ENCODE measurements around the gene GGT6. TPM values are rescaled to one million over a fixed set of nuclear protein-coding genes. Genes with fewer than 3 reads are reported as not detected.
"Not testable (repeated sequence)": the region's sequence is repeated elsewhere in the genome, so short reads cannot be mapped to it uniquely, and the experiment has no call there.

GGT6 gene, protein sequence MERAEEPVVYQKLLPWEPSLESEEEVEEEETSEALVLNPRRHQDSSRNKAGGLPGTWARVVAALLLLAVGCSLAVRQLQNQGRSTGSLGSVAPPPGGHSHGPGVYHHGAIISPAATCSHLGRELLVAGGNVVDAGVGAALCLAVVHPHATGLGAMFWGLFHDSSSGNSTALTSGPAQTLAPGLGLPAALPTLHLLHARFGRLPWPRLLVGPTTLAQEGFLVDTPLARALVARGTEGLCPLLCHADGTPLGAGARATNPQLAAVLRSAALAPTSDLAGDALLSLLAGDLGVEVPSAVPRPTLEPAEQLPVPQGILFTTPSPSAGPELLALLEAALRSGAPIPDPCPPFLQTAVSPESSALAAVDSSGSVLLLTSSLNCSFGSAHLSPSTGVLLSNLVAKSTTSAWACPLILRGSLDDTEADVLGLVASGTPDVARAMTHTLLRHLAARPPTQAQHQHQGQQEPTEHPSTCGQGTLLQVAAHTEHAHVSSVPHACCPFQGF
- not detected in 2 replicates for total RNA-seq

GRCh38 chr17:4560421-4560820, at the start of gene GGT6:
GGT6 (minus strand) TSS chr17:4560577; CDS start chr17:4560521, 56 bp downstream.
- no peak for DNase-seq (ENCODE audit: low read depth, low spot score)

DNA sequence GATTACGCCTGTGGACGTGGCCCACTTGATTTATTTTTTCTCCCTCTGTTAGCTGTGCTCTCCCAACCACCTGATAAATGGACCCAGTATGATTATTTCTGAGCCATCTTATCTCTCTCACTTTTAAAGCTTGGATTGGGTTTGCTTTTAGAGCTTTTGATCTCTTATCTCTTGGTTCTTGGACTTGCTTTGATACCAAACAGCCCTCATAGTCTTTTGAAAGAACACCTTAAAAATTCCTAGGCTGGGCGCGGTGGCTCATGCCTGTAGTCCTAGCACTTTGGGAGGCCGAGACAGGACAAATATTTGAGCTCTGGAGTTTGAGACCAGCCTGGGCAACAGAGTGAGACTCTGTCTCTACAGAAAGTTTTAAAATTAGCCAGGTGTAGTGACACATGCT, 49.8 kb upstream of the GGT6 start:
- no peak for DNase-seq (ENCODE audit: low read depth, low spot score)

DNA sequence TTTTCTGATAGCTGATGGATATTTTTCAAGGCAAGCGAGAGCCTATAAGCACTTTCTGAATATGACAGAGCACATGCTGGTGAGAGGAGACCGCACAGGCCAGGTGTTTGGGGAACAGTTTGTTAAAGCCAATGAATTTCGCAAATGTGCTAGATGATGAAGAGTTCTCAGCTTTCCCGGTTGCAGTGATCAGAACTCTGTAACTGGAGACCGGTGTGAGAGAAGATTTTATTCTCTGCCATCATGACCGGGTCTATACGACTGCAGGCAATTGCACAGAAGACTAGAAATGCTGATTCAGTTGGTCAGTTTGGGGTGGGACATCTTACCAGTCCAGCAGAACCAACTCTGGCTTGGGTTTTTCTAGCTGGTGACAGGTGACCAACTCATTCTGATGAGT, 49.4 kb upstream of the GGT6 start:
- DNase-seq (ENCODE audit: low read depth, low spot score), result no peak

DNA sequence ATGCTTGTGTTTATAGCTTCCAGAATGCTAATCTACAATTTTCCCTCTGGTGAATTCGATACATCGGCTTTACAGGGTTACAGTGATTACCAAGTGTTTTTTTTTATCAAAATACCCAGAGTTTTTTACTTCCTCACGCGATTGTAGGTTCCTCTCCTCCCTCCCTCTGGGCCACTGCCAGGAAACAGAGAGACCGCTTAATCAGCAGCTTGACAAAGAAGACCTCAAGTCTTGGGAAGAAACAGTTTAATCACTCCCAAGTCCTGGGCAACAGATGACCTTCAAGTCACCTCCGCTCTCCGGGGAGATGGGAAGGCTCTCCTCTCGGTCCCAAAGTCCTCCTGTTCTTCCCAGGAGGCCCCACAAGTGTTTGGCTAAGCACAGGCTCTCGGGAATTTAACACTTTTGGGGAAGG, 47.4 kb upstream of the GGT6 start:
- DNase-seq (ENCODE audit: low read depth, low spot score), result no peak

GRCh38 chr17:4607261-4607741, 46.9 kb upstream of the GGT6 start:
- DNase-seq (ENCODE audit: low read depth, low spot score), result no peak

DNA sequence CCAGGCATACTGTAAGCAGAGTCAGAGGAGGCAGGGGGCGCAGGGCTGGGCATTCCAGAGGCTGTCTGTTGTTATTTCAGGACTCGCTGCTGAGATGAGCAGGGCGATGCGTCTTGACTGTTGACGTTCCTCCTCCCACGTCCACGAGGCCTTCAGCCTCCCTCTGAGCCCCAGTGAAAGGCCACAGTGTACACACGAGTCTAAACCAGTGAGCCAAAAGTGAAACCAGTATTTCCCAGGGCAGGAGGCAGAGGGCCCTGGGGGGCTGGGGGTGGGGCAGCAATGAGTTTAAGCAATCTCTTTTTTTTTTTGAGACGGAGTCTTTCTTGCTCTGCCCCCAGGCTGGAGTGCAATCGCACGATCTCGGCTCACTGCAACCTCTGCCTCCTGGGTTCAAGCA, 45.4 kb upstream of the GGT6 start:
- DNase-seq (ENCODE audit: low read depth, low spot score), result no peak

DNA sequence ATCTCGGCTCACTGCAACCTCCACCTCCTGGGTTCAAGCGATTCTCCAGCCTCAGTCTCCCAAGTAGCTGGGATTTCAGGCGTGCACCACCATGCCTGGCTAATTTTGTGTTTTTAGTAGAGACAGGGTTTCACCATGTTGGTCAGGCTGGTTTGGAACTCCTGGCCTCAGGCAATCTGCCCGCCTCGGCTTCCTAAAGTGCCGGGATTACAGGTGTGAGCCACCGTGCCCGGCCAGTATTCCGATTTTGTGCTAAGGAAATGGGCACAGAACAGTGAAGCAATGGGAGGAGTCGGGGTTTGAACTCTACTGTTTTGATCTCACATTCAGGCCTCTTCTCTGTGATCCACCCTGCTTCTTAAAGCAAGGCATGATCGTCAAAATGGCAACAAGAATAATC, 44.4 kb upstream of the GGT6 start:
- not testable (repeated sequence) for DNase-seq (ENCODE audit: low read depth, low spot score)

GRCh38 chr17:4604111-4604644, 43.8 kb upstream of the GGT6 start:
- DNase-seq (ENCODE audit: low read depth, low spot score), result no peak

GRCh38 chr17:4602041-4602440, 41.7 kb upstream of the GGT6 start:
- no peak for DNase-seq (ENCODE audit: low read depth, low spot score)

DNA sequence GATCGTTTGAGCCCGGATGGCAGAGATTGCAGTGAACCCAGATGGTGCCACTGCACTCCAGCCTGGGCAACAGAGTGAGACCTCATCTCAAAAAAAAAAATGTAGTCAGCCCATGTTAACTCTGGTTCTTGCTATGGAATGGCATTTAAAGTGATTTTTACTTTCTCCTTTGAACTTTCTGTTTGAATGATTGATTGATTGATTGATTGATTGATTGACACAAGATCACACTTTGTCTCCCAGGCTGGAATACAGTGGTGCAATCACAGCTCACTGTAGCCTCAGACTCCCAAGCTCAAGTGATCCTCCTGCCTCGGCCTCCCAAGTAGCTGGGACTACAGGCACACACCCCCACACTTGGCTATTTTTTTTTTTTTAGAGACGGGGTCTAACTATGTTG, 40.9 kb upstream of the GGT6 start:
- no peak for DNase-seq (ENCODE audit: low read depth, low spot score)

DNA sequence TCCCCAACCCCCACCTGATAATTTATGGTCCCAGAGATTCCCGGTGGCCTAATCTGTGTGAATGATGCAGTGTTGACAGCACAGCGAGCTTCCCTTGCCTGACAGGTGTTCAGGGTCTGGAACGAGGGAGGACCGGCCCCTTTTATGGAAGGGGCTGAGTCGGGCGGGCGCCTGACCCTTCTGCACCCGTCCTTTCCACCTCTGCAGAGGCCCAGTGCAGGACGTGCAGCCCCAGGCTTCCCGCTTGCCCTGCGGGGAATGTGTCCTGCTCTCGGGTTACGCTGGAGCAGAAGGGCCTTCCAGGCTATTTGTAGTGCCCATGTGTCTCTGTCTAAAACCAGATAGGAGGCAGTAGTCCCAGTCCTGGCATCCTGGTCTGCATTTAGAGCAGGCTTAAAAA, 40.2 kb upstream of the GGT6 start:
- DNase-seq (ENCODE audit: low read depth, low spot score), result no peak

DNA sequence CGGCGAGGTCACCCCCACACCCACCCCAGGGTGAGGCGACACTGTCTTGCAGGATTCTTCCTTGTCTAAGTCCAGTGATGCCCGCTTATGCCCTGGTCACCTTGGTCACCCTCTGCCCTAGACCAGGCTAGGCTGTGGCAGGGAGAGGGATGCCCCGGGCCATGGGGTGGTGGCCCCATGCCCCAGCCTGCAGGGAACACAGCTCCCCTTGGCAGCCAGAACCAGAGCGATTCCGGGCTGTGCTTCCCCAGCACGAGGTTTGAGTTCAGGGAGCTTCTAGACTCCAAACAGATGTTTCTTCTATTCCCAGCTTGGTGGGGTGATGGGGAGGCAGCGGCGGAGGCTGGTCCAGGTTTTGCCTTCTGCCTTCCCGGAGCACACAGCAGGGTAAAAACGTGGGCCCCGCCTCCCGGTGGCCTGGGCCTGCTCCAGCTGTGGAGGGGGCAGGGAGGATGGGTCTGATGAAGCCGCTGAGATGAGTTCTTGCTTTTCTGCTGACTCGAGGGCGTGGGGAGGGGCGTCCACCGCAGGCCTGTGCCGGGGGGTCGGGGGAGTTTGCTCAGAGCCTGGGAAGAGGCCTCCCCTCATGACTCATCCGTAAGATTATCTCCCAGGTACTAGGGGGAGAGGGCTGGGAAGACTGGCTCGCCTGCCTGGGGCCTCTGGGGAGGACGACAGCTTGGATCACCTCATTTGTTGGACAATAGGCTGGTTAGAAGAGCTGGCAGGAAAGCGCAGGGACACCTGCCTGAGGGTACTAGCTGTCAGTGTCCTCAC, 39.3 kb upstream of the GGT6 start:
- no peak for DNase-seq (ENCODE audit: low read depth, low spot score)

DNA sequence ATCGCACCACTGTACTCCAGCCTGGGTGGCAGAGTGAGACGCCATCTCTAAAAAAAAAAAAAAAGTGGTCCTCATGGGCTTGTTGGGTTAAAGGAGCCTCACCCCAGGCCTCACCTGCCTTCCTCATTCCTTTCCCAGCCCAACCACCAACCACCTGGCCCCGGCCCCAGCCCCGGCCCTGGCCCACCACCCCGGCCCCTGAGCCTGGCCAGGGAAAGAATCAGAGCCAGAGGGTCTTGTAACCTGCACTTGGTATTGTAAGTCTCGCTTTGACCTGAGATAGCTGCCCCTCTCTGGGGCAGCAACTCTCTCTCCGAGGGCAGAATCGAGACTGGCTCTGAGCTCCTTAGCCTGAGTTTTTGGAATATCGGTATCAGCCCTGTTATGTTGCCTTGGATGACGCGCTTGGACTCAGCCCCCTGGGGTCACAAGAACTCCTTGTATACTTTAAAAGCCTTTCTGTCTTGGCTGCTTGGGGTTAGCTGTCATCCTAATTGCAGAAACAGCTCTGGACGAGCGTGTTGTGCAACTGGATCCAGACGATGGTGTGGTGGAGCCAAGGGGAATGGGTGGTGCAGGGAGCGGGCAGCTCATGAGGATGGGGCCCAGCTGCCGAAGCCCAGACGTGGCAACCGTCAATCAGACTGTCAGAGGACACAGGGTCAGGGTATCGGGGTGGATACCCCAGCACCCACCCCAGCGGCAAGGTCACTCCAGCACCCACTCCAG, 38.6 kb upstream of the GGT6 start:
- DNase-seq (ENCODE audit: low read depth, low spot score), result no peak

- DNase-seq (ENCODE audit: low read depth, low spot score), result no peak
Observed at GRCh38 chr17:4597975-4598374, 37.6 kb upstream of the GGT6 start.

DNA sequence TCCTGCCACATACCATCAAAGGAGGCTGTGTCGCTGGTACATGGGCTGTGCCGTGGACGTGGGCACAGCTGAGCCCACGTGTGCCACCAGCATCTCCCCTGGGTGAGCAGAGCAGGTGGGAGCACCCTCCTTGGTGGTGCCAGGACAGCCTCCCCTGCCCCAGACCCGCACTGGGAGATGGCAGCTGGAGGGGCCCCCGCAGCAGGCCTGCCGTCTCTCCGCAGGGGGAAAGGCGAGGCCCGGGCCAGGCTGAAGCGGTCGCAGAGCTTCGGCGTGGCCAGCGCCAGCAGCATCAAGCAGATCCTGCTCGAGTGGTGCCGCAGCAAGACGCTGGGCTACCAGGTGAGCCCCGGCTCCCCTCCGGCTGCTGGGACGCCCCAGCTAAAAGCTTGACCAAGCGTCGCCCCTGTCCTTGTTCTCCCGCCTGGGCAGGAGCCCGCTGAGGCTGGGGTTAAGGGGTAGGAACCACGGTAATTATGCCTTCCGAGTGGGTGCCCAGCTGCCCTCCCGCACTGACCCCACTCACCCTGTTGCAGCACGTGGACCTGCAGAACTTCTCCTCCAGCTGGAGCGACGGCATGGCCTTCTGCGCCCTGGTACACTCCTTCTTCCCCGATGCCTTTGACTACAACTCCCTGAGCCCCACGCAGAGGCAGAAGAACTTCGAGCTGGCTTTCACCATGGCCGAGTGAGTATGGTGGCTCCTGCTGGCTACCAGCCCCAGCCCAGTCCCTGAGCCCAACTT, 36.4 kb upstream of the GGT6 start:
- DNase-seq (ENCODE audit: low read depth, low spot score), result no peak

DNA sequence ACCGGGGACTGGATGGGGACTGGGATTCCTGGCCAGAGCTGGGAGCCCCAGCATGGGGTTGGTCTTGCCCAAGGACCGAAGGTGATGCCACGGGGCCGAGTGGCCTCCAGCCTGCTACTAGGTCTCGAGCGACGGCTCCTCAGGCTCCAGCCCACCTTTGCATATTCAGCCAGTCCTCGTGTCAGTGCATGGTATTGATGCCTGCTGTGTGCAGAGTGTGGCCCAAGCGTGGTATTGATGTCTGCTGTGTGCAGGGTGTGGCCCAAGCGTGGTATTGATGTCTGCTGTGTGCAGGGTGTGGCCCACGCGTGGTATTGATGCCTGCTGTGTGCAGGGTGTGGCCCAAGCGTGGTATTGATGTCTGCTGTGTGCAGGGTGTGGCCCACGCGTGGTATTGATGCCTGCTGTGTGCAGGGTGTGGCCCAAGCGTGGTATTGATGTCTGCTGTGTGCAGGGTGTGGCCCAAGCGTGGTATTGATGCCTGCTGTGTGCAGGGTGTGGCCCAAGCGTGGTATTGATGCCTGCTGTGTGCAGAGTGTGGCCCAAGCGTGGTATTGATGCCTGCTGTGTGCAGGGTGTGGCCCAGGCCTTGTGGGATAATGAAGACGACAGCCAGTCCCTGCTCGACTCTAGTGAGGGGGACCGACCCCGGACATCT, 35.4 kb upstream of the GGT6 start:
- not testable (repeated sequence) for DNase-seq (ENCODE audit: low read depth, low spot score)

GRCh38 chr17:4594931-4595684, 34.7 kb upstream of the GGT6 start:
- no peak for DNase-seq (ENCODE audit: low read depth, low spot score)

GRCh38 chr17:4594406-4594805, 34.0 kb upstream of the GGT6 start:
- DNase-seq (ENCODE audit: low read depth, low spot score), result no peak

- no peak for DNase-seq (ENCODE audit: low read depth, low spot score)
Observed at GRCh38 chr17:4593021-4593421, 32.6 kb upstream of the GGT6 start.
